AG09309 (cell line): ENCODE measurements around the gene CERT1.

Source experiments
- DNase-seq: peaks from one replicate; pipeline ENCODE4 v3.0.0-alpha.2; 2010; ENCODE audit warnings: low read depth
- H3K4me3 ChIP-seq: 2 replicates; pipeline ENCODE4 v1.5.1; 2011; ENCODE audit warnings: mild to moderate bottlenecking, low read depth, low read length, moderate library complexity; ENCODE audit not compliant: control insufficient read depth
- TF ChIP-seq, protein P1 (sequence below): IDR thresholded peaks from 2 replicates; pipeline ENCODE4 v1.5.1; 2011; ENCODE audit warnings: mild to moderate bottlenecking, low read depth, low read length, inconsistent platforms; ENCODE audit not compliant: insufficient read depth, control insufficient read depth; ENCODE audit errors: missing control alignments

The CERT1 gene

DNA sequence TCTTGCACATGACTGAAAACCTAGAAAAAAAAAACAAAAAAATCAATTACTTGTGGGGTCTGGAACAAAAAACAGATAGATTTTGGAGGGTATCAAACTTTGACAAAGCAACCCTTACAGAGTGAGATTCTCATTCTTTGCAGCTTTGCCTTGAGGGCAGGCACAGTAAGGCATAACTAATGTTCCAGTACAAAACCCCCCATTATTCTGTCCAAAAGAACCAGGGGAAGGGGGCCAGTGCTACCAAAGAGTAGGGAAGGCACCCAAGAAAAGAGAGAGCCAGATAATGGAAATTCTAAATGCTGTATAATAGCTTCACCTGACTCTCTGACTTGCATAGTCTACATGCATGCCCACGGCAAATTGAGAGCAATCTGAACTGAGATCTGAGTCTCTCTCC is 13.2 kb upstream of the CERT1 start:
- DNase-seq = no peak
- no peak overlapping the region for H3K4me3 ChIP-seq
- TF ChIP-seq, protein P1, sequence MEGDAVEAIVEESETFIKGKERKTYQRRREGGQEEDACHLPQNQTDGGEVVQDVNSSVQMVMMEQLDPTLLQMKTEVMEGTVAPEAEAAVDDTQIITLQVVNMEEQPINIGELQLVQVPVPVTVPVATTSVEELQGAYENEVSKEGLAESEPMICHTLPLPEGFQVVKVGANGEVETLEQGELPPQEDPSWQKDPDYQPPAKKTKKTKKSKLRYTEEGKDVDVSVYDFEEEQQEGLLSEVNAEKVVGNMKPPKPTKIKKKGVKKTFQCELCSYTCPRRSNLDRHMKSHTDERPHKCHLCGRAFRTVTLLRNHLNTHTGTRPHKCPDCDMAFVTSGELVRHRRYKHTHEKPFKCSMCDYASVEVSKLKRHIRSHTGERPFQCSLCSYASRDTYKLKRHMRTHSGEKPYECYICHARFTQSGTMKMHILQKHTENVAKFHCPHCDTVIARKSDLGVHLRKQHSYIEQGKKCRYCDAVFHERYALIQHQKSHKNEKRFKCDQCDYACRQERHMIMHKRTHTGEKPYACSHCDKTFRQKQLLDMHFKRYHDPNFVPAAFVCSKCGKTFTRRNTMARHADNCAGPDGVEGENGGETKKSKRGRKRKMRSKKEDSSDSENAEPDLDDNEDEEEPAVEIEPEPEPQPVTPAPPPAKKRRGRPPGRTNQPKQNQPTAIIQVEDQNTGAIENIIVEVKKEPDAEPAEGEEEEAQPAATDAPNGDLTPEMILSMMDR = no peak

GRCh38 chr5:75524071-75524470 is 12.6 kb upstream of the CERT1 start:
- DNase-seq = no peak
- TF ChIP-seq, protein P1 = no peak
- no peak overlapping the region for H3K4me3 ChIP-seq

DNA sequence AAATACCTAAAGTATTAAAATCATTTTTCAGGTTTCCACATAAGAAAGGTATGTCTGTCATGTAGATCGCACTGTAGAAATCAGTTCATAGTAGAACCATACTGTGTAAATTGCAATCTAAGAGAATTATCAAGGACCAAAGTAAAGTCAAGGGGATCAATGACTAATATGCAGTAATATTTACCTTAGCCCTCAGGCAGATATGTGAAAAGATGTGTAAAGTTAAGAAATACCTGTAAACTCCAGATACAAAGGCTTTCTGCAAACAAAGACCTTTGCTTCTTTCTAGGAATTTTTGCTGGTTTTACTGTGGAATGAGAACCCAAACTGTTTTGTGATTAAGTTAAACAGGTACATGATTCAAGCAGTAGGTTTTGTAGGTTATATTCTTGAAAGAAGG is 11.8 kb upstream of the CERT1 start:
- no peak overlapping the region for H3K4me3 ChIP-seq
- TF ChIP-seq, protein P1 = no peak
- DNase-seq = no peak

- H3K4me3 ChIP-seq = no peak overlapping the region
- TF ChIP-seq, protein P1 = no peak
- no peak for DNase-seq
Observed at GRCh38 chr5:75522542-75522941, 11.1 kb upstream of the CERT1 start.

- TF ChIP-seq, protein P1 = no peak
Observed at GRCh38 chr5:75522025-75522424, 10.6 kb upstream of the CERT1 start.

DNA sequence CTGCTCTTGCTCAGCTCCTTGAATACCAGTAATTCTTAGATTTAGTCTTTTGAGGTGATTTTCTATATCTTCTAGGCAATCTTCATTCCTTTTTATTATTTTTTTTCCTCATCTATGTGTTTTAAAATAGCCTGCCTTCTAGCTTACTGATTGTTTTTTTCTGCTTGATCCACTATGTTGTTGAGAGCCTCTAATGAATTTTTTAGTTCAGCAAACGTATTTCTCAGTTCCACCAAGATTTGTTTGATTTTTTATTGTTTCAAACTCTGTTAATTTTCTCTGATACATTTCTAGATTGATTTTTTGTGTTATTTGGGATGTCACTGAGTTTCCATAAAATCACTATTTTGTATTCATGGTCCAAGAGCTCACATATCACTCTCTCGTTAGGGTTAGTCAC is 9.8 kb upstream of the CERT1 start:
- TF ChIP-seq, protein P1 = no peak
- no peak overlapping the region for H3K4me3 ChIP-seq
- no peak for DNase-seq

More at GRCh38 chr5:75522025-75522424, 10.6 kb upstream of the CERT1 start:
- no peak overlapping the region for H3K4me3 ChIP-seq
- no peak for DNase-seq

GRCh38 chr5:75519761-75520160 is 8.3 kb upstream of the CERT1 start:
- TF ChIP-seq, protein P1 = no peak
- no peak for DNase-seq
- no peak overlapping the region for H3K4me3 ChIP-seq
